ENCODE data around the gene PWWP2A. TPM values are rescaled to one million over a fixed set of nuclear protein-coding genes. Genes with fewer than 3 reads are reported as not detected.
"Not testable (repeated sequence)": the region's sequence is repeated elsewhere in the genome, so short reads cannot be mapped to it uniquely, and the experiment has no call there.

PWWP2A gene, protein sequence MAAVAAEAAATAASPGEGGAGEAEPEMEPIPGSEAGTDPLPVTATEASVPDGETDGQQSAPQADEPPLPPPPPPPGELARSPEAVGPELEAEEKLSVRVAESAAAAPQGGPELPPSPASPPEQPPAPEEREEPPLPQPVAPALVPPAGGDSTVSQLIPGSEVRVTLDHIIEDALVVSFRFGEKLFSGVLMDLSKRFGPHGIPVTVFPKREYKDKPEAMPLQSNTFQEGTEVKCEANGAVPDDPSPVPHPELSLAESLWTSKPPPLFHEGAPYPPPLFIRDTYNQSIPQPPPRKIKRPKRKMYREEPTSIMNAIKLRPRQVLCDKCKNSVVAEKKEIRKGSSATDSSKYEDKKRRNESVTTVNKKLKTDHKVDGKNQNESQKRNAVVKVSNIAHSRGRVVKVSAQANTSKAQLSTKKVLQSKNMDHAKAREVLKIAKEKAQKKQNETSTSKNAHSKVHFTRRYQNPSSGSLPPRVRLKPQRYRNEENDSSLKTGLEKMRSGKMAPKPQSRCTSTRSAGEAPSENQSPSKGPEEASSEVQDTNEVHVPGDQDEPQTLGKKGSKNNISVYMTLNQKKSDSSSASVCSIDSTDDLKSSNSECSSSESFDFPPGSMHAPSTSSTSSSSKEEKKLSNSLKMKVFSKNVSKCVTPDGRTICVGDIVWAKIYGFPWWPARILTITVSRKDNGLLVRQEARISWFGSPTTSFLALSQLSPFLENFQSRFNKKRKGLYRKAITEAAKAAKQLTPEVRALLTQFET
- total RNA-seq: 10 to 100 TPM; 15.7 to 17.4 TPM

DNA sequence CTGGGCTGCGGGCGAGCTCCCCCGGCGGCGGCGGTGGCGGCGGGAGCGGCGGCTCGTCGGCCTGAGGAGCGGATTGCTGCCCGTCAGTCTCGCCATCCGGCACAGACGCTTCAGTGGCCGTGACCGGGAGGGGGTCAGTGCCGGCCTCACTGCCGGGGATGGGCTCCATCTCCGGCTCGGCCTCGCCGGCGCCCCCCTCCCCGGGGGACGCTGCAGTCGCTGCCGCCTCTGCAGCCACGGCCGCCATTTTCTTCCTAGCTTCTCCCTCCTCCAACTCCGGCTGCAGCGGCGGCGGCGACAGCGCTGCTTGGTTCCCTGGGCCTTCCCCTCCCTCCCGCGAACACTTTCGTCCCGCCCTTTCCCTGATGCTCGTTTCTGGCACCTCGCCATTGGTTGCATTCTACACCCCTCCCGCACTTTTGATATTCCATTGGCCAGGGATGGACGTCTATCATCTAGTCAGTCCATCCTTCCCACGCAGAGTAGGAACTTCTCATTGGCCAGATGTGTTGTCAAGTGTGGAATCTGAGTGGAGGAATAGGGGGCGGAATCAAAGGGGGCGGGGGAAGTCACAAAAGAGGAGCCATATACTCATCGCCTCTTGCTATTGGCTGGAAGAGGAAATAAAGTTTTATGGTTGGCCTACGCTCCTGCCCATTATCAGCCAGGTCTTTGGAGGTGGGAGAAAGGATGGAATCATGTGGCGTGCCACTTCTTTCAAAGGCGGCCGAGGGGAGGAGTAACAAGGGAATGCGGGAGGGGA is at the start of gene PWWP2A:
Gene PWWP2A, minus strand, starts transcription at position 309 of the 763 bp plus-strand sequence. Its CDS starts 62 bp downstream, at position 247.
- H3K9me3 Mint-ChIP-seq: no peaks in the 10 kb centered on the region
- peak; percentile 98 for DNase-seq
- peaks cover 7% of the 10 kb centered on the region for H3K36me3 Mint-ChIP-seq
- H3K4me3 Mint-ChIP-seq: peak within 1 kb of the TSS; percentile 97
- intact Hi-C loops (cut with micrococcal nuclease): loop anchor here (1.0 to 2.0 kb wide), 5 partner anchors 34 to 910 kb away; partner anchors contain the start of genes RNF145, SLU7 and TTC1
- H3K4me1 Mint-ChIP-seq (ENCODE audit: low read depth): peaks cover 10% of the 10 kb centered on the region
- peak within 1 kb of the TSS; percentile 96 for H3K27ac Mint-ChIP-seq
- CTCF ChIA-PET: interaction anchor here (0.6 to 0.7 kb wide), 2 partner anchors 207 to 945 kb away, joined by 3 read pairs; no protein-coding TSS in a partner anchor
- no peaks in the 10 kb centered on the region for H3K27me3 Mint-ChIP-seq
- POLR2A ChIA-PET: interaction anchor here (0.8 to 1.2 kb wide), 4 partner anchors 10 to 913 kb away, joined by 3 to 6 read pairs (median 4); partner anchors contain the start of gene SLU7

DNA sequence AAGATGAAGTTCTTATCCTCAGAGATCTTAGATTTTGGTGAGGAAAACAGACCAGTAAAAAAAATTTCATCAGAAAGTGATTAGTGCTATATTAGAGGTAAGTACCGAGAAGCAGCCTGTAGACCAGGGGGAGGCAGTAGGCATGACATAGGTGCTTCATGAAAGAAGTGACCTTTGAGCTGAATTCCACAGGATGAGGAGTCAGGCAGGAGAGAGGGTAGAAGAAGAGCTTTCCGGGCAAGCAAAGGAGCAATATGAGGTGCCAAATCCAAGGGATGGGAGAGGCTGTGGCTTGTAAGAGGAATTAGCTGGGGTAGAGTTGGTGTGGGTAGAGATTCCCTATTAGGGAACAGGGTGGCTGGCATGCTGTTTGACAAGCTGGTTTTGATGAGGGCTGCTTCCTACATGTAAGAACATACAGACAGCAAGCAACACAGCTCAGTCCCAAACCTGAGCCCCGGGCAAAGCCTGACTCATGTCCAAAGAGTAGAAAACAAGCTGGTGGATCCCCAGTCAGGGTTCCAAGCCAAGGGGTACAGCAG is 48.4 kb upstream of the PWWP2A start:
- H3K9me3 Mint-ChIP-seq: no peaks in the 10 kb centered on the region
- POLR2A ChIA-PET: no interaction called here
- intact Hi-C loops (cut with micrococcal nuclease): no loop called here
- H3K27me3 Mint-ChIP-seq: peaks cover 32% of the 10 kb centered on the region
- no peak overlapping the region for H3K27ac Mint-ChIP-seq
- DNase-seq: no peak
- H3K4me3 Mint-ChIP-seq: no peak overlapping the region
- CTCF ChIA-PET: no interaction called here
- H3K36me3 Mint-ChIP-seq: no peaks in the 10 kb centered on the region
- H3K4me1 Mint-ChIP-seq (ENCODE audit: low read depth): no peaks in the 10 kb centered on the region

DNA sequence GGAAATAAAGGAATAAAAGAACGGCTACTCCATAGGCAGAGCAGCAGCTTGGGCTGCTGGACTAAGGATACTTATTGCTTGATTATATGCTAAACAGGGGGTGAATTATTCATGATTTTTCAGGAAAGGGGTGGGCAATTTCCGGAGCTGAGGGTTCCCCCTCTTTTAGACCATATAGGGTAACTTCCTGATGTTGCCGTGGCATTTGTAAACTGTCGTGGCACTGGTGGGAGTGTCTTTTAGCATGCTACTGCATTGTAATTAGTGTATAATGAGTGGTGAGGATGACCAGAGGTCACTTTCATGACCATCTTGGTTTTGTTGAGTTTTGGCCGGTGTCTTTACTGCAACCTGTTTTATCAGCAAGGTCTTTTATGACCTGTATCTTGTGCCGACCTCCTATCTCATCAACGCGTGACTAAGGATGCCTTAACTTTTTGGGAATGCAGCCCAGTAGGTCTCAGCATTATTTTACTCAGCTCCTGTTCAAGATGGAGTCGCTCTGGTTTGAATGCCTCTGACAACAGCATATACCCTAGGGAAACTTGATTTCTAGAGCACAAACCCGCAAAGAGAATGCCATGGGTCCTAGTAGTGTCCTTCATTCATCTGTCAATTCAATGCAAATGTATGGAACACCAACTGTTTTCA is 47.8 kb upstream of the PWWP2A start:
- ChIA-PET POLR2A (no interaction called here), CTCF (no interaction called here)
- Mint-ChIP-seq H3K9me3 (no peaks in the 10 kb centered on the region), H3K4me1 (ENCODE audit: low read depth) (no peaks in the 10 kb centered on the region), H3K27ac (no peak overlapping the region), H3K27me3 (peaks cover 32% of the 10 kb centered on the region), H3K36me3 (no peaks in the 10 kb centered on the region), H3K4me3 (no peak overlapping the region)
- DNase-seq: no peak
- intact Hi-C loops (cut with micrococcal nuclease): no loop called here

DNA sequence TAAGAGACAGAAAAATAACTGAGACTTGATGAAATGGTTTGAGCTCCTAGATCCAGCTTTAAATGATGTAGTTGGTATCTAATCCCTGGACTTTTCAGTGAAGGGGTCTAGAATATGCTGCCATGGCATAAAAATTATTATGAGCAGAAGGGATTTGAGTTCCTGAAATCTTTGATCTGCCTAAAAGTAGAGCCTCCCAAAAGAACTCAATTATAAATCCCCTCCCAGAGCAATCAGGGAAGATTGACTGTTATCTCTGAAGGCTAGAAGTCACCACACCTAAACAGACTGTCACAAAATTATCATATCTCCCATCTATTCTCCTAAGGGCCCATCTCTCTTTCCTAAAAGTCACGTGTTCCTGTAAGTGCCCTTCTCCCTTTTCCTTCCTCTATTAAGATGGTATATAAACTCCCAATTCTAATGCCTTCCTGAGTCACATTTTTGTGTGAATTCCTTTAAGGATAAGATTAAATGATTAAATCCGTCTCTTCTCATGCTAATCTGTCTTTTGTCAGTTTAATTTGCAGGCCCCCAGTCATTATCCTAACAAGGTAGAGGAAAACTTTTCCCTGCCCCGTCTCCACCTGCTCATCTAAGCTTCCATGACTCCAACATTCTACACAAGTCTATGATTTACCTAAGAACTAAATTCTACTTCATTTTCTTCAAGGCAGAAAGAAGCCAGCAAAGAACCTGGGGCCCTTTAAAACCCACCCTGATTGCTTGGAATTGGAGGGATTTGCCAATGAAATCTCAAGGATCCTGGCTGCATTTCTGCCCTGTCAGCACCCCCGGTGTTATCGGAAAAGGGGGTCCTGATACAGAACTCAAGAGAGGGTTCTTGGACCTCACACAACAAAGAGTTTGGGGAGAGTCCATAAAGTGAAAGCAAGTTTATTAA is 47.1 kb upstream of the PWWP2A start:
- CTCF ChIA-PET: interaction anchor here (0.6 kb wide), 1 partner anchor 59 kb away, joined by 3 read pairs; no protein-coding TSS in a partner anchor
- POLR2A ChIA-PET: no interaction called here
- Mint-ChIP-seq H3K4me1 (ENCODE audit: low read depth) (no peaks in the 10 kb centered on the region), H3K27me3 (peaks cover 32% of the 10 kb centered on the region), H3K27ac (no peak overlapping the region), H3K4me3 (no peak overlapping the region), H3K36me3 (no peaks in the 10 kb centered on the region), H3K9me3 (no peaks in the 10 kb centered on the region)
- intact Hi-C loops (cut with micrococcal nuclease): no loop called here
- DNase-seq: no peak

DNA sequence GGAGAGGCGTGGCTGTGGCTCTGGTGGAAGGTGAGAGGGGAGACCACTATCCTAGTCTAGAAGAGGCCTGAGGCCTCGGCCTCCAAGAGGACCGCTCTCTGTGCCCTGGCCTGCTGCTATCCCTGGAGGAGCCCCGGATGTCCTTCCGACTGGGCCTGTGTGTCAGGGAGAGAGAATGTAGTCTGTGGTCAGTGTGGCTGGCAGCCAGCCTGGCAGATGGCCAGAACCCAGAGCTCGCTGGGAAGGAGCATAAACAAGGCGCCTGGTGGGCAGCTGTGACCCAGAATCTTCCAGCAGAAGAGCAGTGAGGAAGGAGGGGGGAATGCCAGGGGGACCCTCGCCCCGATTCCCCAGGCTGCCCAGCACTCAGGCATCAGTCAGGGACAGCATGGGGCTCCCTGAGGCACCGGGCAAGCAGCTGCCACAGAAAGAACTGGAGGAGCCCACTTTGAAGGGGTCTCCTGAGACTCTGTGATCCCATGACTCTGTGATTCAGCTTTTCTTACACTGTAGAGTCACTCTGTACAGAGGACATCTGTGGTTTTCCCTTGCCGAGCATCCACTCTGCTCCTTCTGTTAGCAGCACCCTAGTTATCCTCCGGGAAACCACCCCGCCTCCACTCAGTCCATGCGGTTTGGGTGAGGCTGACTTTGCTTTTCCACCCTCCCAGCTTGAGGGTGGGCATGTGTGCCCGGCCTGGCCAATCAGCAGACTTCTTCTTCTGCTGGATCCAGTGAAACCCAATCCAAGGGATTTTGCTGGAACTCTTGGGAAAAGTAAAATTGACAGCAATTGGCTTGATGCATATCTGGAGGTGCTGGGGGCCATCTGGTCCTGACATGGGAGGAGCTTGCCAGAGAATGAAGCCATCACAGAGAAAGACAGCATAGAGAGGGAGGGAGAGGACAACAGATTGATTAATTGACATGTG is 46.2 kb upstream of the PWWP2A start:
- intact Hi-C loops (cut with micrococcal nuclease): no loop called here
- DNase-seq: peak; percentile 42
- Mint-ChIP-seq H3K4me1 (ENCODE audit: low read depth) (no peaks in the 10 kb centered on the region), H3K4me3 (no peak overlapping the region), H3K9me3 (no peaks in the 10 kb centered on the region), H3K27ac (no peak overlapping the region), H3K27me3 (peaks cover 32% of the 10 kb centered on the region), H3K36me3 (no peaks in the 10 kb centered on the region)
- ChIA-PET CTCF (interaction anchor here (0.6 kb wide), 1 partner anchor 60 kb away, joined by 3 read pairs; no protein-coding TSS in a partner anchor), POLR2A (no interaction called here)

DNA sequence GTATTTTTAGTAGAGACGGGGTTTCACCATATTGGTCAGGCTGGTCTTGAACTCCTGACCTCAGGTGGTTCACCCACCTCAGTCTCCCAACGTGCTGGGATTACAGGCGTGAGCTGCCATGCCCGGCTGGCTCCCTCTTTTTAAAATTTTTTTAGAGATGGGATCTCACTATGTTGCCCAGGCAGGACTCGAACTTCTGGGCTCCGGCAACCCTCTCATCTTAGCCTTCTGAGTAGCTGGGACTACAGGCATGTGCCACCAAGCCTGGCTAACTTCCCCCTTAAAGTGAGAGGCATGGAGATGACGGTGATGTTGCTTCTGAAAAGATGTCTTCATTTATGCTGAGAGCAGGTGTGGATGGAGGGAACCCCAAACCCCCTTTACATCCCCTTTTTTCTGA is 43.7 kb upstream of the PWWP2A start:
- Mint-ChIP-seq H3K27me3 (peaks cover 24% of the 10 kb centered on the region), H3K4me1 (ENCODE audit: low read depth) (no peaks in the 10 kb centered on the region), H3K9me3 (no peaks in the 10 kb centered on the region), H3K36me3 (no peaks in the 10 kb centered on the region), H3K27ac (no peak overlapping the region), H3K4me3 (no peak overlapping the region)
- intact Hi-C loops (cut with micrococcal nuclease): no loop called here
- ChIA-PET CTCF (no interaction called here), POLR2A (no interaction called here)
- DNase-seq: no peak

DNA sequence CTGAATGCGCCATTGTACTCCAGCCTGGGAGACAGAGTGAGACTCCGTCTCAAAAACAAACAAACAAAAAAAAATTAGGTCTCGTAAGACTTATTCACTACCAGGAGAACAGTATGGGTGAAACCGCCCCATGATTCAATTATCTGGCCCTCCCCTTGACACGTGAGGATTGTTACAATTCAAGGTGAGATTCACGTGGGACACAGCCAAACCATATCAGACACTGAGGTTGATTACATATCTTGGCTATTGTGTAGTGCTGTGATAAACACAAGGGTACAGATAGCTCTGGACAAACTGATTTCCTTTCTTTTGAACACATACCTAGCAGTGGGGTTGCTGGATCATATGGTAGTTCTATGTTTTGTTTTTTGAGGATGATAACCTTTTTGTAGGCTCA is 42.4 kb upstream of the PWWP2A start:
- ChIA-PET CTCF (no interaction called here), POLR2A (no interaction called here)
- DNase-seq: no peak
- H3K27ac Mint-ChIP-seq: no peak overlapping the region
- H3K4me1 Mint-ChIP-seq (ENCODE audit: low read depth): no peaks in the 10 kb centered on the region
- H3K27me3 Mint-ChIP-seq: peaks cover 14% of the 10 kb centered on the region
- H3K9me3 Mint-ChIP-seq: no peaks in the 10 kb centered on the region
- no peak overlapping the region for H3K4me3 Mint-ChIP-seq
- intact Hi-C loops (cut with micrococcal nuclease): no loop called here
- no peaks in the 10 kb centered on the region for H3K36me3 Mint-ChIP-seq

DNA sequence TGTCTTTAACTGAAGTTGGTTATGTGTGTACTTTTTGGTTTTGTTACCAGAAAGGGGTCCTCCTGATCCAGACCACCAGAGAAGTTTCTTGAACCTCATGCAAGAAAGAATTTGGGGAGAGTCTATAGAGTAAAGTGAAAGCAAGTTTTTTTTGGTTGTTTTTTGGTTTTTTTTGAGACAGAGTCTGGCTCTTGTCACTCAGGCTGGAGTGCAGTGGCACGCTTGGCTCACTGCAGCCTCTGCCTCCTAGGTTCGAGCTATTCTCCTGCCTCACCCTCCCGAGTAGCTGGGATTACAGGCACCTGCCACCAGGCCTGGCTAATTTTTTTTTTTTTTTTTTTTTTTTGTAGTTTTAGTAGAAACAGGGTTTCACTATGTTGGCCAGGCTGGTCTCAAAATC is 41.6 kb upstream of the PWWP2A start:
- POLR2A ChIA-PET: not testable (repeated sequence)

DNA sequence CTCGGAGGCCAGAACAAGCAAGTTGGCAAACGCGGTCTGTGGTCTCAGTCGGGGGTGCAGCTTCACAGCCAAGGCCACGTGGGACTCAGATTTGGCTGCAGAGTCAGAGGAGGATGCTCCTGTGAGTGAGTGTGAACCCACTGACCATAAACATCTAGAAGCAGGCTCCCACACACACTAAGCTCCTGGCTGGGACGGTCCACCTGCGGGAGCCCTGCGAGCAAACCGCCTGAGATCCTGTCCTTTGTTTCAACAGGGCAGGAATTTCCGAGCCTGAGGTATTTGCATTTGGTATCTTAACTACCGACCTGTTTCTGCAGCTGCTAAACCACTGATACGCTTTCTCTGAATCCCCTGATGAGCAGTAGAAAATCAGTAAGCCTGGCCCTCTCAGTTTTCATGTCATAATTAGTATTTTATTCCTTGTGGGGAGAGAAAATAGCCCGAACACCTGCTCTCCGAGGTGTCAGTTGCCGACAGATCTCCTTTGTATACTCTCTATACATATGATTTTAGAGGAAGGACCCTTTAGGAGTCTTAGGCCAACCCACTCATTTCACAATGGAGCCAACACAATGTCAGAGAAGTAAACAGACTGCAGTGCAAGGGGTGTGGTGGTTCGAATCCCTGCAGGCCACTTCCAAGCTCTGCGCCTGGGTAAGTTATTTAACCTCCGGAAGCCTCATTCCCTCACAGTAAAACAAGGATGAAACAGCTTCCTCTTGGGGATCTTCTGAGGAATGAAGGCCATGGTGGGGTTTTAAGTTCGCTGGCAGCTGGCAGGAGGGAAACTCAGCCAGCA is 40.9 kb upstream of the PWWP2A start:
- no peak overlapping the region for H3K4me3 Mint-ChIP-seq
- H3K9me3 Mint-ChIP-seq: no peaks in the 10 kb centered on the region
- CTCF ChIA-PET: no interaction called here
- H3K27ac Mint-ChIP-seq: no peak overlapping the region
- intact Hi-C loops (cut with micrococcal nuclease): no loop called here
- peaks cover 5% of the 10 kb centered on the region for H3K27me3 Mint-ChIP-seq
- POLR2A ChIA-PET: no interaction called here
- H3K4me1 Mint-ChIP-seq (ENCODE audit: low read depth): no peaks in the 10 kb centered on the region
- H3K36me3 Mint-ChIP-seq: no peaks in the 10 kb centered on the region
- DNase-seq: no peak

More for the DNA sequence above, 41.6 kb upstream of the PWWP2A start:
- H3K4me1 Mint-ChIP-seq (ENCODE audit: low read depth); DNase-seq; H3K27me3 Mint-ChIP-seq; CTCF ChIA-PET; intact Hi-C loops (cut with micrococcal nuclease); H3K9me3 Mint-ChIP-seq; H3K4me3 Mint-ChIP-seq; H3K36me3 Mint-ChIP-seq; H3K27ac Mint-ChIP-seq: not testable (repeated sequence)

DNA sequence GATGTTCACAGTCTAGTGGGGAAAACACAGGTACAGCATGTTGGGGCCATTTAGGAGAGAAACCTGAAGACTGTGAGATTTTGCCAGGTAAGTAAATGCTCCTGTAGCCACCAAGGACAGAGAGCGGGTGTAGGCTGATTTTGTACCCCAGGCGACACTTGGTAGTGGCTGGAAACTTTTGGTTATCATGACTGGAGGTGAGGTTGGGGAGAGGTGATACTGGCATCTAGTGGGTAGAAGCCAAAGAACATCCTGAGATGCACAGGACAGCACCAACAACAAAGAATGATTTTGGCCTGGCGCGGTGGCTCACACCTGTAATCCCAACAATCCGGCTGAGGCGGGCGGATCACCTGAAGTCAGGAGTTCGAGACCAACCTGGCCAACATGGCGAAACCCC is 38.8 kb upstream of the PWWP2A start:
- no peaks in the 10 kb centered on the region for H3K36me3 Mint-ChIP-seq
- no peak for DNase-seq
- POLR2A ChIA-PET: no interaction called here
- H3K4me3 Mint-ChIP-seq: no peak overlapping the region
- no peak overlapping the region for H3K27ac Mint-ChIP-seq
- peaks cover 1% of the 10 kb centered on the region for H3K4me1 Mint-ChIP-seq (ENCODE audit: low read depth)
- intact Hi-C loops (cut with micrococcal nuclease): no loop called here
- peaks cover 5% of the 10 kb centered on the region for H3K27me3 Mint-ChIP-seq
- CTCF ChIA-PET: no interaction called here
- H3K9me3 Mint-ChIP-seq: no peaks in the 10 kb centered on the region
